CD4-positive, alpha-beta T cell treated with Interleukin-4 for 4 hours (primary cell): Measurements from ENCODE around the gene ZNF592.
"Not testable (repeated sequence)": the region's sequence is repeated elsewhere in the genome, so short reads cannot be mapped to it uniquely, and the experiment has no call there.

Experiments
- DNase-seq: peaks from one replicate; pipeline ENCODE4 v3.0.0-alpha.2; 2020

The ZNF592 gene

GRCh38 chr15:84748274-84749110 lies at the start of gene ZNF592:
TSS of gene ZNF592 (plus strand) at chr15:84748592. CDS start at chr15:84782676, 34,084 bp downstream.
- peak; percentile 74 for DNase-seq

GRCh38 chr15:84699538-84700191 lies 48.7 kb upstream of the ZNF592 start:
- DNase-seq = no peak

GRCh38 chr15:84702961-84703482 lies 45.4 kb upstream of the ZNF592 start:
- DNase-seq = no peak

- no peak for DNase-seq
Measured at GRCh38 chr15:84703808-84704207, 44.6 kb upstream of the ZNF592 start.

GRCh38 chr15:84714372-84714771 lies 34.0 kb upstream of the ZNF592 start:
- no peak for DNase-seq

GRCh38 chr15:84714821-84715220 lies 33.6 kb upstream of the ZNF592 start:
- DNase-seq = no peak

GRCh38 chr15:84715441-84716035 lies 32.9 kb upstream of the ZNF592 start:
- DNase-seq = no peak

- peak; percentile 94 for DNase-seq
Measured at GRCh38 chr15:84716036-84716732, 32.2 kb upstream of the ZNF592 start, which contains the start of gene SEC11A. TSS of gene SEC11A (minus strand) at chr15:84716139. CDS start at chr15:84716075, 64 bp downstream.

GRCh38 chr15:84721371-84721770 lies 27.0 kb upstream of the ZNF592 start:
- DNase-seq = no peak

GRCh38 chr15:84722628-84723027 lies 25.8 kb upstream of the ZNF592 start:
- DNase-seq = no peak

GRCh38 chr15:84725001-84725491 lies 23.3 kb upstream of the ZNF592 start:
- DNase-seq = peak; percentile 55

GRCh38 chr15:84727429-84727828 lies 21.0 kb upstream of the ZNF592 start:
- DNase-seq = no peak

GRCh38 chr15:84731774-84732173 lies 16.6 kb upstream of the ZNF592 start:
- DNase-seq = no peak

GRCh38 chr15:84734794-84735479 lies 13.5 kb upstream of the ZNF592 start:
- peak; percentile 70 for DNase-seq

GRCh38 chr15:84735480-84736061 lies 12.8 kb upstream of the ZNF592 start:
- DNase-seq = not testable (repeated sequence)

- peak; percentile 87 for DNase-seq
Measured at GRCh38 chr15:84736375-84736774, 12.0 kb upstream of the ZNF592 start.

- no peak for DNase-seq
Measured at GRCh38 chr15:84737005-84737404, 11.4 kb upstream of the ZNF592 start.

- no peak for DNase-seq
Measured at GRCh38 chr15:84740691-84741090, 7.7 kb upstream of the ZNF592 start.

GRCh38 chr15:84741121-84741520 lies 7.3 kb upstream of the ZNF592 start:
- DNase-seq = no peak

GRCh38 chr15:84747416-84748273 lies 747 bp upstream of the ZNF592 start:
- DNase-seq = peak; percentile 70
